Anterior cingulate cortex (tissue), 58 donors: Measurements from ENCODE around the gene TAS1R3.
A peak's percentile ranks its signal among the peaks of the same experiment; 100 is the strongest.

Experiments used
- DNase-seq, 58 donors: peaks; one replicate each; lab custom pipeline; 2025; lab: John Stamatoyannopoulos, UW

The TAS1R3 gene

DNA sequence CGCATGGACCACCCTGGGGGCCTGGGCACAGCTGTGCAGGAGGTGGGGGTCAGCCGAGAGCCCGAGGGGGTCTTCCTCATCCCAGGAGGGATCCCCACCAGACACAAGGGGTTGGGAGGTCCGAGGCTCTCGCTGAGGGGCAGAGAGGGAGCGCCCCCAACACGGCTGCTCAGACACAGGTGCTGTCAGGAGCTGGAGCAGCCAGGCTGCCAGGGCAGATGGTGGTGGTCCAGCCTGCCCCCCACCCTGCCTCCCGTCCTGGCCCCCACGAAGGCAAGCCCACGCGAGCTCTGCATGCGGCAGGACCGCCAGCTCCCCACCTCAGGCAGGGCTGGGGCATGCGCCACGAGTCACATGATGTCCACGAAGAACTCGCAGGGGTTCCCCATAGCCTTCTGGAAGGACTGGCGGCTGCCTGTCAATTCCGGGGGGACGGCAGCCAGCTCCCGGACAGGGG lies 4.7 kb downstream of the TAS1R3 start:
- DNase-seq: no peak

DNA sequence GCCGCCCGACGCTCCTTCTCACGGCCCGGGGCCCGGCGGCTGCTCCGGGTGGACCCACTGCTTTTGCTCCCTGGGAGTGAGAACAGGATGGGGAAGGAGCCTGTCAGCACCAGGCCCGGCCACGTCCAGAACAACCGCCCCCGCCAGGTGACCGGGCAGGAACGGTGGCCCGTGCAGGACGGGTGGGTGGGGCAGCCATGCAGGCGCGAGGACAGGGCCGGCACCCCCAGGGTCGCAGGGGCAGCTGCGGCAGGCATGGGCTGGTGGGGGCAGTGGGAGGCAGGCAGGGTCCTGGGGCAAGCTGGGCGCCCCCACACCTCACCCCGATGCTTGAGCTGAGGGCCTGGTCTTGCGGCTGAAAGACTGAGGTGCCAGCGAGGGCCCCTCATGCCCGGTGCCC lies 5.4 kb downstream of the TAS1R3 start:
- no peak for DNase-seq

DNA sequence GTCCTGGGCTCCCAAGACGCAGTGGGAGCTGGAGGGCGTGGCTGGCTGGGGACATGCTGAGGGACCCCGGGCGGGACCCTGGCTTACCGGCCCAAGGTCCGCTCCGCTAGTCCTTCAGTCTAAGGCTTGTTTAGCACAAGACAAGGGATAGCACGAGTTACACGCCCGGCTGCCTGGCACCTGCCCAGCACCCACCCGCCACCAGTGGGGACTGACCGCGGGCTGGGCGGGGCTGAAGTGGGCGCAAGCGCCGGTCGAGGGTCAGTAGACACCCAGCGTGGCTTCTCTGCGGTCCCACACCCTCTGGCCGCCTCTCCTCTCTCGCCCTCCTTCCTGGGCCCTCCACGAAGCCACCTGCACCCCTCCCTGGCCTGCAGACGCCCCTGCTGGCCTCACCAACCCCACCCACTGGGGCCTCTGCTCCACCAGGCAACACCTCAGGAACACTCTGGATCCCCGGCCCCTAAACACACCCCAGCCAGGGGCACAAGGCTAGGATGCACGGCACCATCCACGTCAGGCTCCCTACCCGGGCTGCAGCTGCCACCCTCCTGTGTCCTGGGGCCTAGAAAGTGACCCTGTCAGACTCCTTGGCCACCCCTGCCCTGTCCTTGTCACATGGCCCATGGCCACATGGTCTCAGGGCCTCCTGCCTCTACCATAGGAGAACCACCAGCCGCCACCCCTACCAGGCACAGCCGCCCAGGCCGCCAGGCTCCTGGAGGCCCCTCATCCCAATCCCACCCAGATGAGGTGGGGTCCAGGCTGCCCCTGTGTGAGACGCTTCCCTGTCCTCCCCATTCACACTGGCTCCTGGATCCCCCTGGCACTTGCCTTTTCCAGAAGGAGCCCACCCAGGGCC lies 6.1 kb downstream of the TAS1R3 start:
- no peak for DNase-seq

DNA sequence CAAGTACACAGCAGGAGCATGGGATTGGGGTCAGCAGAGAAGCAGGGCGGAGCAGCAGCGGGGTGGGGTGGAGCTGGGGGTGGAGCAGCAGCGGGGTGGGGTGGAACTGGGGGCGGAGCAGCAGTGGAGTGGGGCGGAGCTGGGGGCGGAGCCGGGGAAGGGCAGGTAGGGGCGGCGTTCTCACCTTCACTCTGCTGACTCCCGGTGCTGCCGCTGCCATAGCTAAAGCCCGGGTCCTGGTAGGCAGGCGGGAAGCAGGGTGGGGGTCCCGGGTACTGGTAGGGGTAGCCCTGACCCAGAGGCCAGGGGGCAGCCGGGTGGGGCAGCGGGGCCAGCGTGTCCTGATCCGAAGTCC lies 6.7 kb downstream of the TAS1R3 start:
- DNase-seq: no peak

DNA sequence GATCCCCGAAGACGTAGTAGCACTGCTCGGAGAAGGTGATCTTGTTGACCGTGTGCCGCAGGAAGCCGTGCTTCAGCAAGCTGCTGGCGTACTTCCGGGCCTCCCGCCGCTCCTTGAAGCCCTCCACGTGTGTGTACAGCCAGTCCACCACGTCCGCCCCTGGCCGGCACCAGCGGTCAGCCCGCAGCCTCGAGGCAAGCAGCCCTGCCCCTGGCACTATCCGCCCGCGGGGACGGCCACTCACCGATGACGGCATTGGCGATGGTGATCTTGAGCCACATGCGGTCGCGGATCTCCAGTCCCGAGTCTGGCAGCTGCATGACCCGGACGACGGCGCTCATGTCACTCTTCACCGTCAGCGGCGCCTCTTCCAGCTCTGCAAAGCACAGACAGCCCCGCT lies 7.2 kb downstream of the TAS1R3 start:
- no peak for DNase-seq

DNA sequence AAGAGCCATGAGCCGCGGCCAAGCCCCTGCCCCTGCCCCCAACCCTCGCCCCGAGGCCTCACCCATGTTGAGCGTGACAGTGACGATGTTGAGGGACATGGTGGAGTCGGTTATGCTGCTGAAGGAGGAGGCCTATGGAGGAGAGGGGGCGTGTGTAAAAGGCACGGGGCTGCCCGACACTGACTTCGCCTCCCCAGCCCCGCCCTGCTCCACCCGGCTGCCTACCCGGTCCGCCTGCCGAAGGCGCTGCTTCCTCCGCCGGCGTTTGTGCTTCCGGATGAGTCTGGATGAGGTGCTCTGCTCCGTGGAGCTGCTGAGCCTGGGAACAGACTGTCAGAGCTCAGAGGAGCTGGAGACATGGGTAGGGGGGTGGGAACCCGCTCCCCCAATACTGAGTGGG lies 9.1 kb downstream of the TAS1R3 start:
- DNase-seq: peak in 1 of 58 donors; percentile 26

DNA sequence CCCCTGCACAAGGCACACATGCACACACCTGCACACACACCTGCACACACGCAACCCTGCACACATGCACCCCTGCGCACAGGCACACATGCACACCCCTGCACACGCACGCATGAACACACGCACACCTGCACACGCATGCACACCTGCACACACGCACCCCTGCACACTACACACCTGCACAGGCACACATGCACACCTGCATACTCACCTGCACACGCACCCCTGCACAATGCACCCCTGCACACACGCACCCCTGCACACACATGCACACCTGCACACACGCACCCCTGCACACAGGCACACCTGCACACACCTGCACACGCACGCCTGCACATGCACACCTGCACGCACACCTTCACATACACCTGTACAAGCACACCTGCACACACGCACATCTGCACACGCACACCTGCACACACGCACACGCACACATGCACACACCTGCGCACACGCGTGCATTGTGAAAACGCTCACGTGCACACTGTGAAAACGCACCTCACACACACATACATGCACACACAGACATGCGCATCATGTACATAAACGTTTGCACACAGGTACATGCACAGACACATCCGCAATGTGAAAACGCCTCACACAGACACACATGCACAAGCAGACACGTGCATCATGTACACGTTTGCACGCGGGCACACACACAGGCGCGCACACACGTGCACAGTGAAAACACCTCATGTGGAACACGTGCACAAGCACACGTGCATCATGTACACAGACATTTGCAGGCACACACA lies 9.9 kb downstream of the TAS1R3 start:
- DNase-seq: no peak

DNA sequence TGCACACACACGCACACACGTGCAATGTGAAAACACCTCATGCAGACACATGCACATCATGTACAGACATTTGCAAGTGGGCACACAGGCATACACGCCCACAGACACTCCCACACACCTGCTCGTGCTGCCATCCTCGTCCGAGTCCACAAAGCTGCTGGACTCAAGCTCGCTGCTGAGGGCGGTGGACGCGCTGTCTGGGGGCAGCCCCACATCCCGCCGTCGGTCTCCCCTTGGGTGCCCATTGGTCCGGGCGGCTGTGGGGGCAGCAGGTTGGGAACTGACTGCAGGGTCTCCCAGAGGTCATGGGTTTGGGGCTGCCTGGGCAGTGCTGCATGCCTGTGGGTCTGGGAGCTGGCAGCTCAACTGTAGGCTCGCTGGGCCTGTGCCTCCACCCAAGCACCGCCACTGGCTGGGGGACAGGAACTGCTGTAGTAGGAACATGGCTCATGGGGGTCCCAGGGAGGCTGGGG lies 10.5 kb downstream of the TAS1R3 start:
- no peak for DNase-seq

DNA sequence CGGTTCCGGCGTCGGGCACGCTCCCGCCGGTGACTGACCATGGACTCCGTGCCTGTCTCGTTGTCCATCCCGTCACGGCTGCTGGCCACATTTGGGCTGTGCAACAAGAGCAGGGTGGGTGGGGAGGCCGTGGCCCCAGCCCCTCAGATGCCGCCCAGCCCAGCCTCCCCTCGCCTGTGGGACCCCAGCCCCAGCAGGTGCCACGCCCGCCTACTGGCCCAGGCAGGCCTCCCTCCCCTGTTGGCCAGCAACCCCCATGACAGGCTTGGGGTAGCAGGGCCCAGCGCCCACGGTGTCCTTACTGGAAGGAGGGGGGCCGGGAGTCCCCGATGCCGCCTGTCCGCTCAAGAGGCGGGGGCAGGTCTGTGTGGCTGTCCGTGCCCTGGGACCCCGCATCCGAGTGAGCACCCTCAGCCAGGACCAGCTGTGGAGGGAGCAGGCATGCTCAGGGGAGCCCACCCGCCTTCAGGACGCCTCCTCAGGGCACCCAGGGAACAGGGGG lies 11.0 kb downstream of the TAS1R3 start:
- DNase-seq: no peak

DNA sequence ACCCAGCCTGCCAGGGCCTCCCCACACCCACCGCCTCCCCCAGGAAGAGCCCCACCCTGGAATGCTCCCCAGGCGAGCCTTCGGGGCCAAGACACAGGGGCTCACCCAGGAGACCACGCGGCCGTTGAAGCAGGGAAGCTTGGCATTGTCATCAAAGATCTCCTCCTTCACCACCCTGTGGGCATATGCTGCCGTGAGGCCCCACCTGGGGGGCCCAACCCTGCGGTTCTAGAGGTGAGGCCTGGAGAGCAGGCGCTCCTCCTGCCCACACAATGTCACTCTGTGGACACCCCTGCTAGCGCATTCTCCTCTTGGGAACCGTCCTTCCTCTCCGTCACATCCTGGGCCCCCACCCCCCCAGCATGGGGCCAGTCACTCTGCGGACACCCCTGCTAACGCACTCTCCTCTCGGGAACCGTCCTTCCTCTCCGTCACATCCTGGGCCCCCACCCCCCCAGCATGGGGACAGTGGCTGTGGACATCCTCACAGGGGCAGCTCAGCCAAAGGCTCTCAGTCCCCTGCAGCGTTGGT lies 11.6 kb downstream of the TAS1R3 start:
- no peak for DNase-seq

DNA sequence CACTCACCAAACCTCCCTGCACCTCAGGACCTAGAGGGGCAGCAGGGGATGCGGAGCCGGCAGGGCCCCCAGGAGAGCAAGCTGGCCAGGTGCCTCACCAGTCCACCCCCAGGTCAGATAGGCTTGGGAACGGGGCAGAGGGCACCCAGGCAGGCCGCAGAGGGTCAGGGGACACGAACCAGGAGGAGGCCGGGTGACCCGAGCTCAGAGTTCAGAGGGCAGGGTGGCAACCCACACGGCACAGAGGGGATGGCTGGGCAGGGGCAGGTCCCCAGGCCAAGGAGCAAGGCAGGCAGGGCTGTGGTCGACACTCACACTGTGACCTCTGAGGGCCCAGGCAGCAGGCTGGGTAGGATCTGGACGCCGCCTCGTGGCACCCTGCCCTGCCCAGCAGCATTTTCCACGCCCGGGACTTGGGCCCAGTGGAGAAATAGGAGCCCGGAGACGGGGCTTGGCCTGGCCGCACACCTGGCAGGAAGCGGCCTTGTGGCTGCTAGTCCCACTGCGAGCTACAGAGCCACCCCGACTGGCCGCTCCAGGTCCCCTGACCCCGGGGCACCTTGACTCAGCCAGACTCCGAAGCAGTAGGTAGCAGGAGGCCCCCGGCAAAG lies 12.8 kb downstream of the TAS1R3 start:
- no peak for DNase-seq

DNA sequence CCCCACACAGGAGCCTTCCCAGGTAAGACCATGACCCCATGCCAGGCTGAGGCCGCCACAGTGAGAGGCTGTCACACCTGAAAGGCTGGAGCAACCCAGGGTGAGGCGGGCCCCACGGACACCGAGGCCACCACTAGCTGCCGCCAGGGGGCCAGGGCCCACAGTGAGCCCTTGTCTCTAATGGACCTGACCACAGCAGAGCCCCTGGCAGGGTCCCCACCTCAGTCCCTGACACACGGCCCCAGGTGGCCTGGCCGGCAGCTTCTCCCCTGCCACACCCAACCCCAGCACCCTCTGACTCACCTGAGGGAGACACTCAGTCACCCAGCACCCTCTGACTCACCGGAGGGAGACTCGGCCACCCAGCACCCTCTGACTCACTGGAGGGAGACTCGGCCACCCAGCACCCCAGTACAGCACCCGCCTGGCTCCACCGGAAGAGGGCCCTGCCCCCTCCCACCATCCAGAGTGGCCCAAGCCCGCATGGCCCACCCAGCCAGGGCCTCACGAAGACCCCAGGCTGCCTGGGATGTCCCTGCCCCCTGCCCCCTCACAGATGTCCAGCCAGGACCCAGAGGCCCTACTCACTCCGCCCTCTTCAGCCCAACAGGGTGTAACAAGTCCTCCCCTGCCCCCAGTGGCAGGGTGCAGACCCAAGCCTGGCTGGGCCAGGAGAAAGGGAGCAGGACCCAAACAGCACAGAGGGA lies 13.7 kb downstream of the TAS1R3 start:
- DNase-seq: no peak

DNA sequence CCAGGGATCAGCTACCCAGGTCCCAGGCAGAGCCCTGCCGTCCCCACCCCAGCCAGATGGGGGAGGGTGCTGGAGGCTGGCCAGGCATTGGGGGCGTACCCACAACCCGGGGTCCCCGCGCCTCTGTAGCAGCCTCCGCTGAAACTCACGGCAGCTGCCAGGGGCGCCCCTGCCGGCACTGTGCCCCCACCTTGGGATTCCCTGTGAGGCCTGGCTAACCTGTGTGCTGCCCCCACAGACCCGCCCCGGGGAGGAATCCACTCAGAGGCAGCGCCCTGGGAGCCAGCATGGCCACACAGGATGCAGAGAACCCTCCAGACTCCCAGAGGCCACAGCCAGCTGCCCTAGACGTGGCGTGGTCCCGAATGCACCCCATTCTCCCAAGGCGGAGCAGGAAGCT lies 14.3 kb downstream of the TAS1R3 start:
- DNase-seq: no peak

DNA sequence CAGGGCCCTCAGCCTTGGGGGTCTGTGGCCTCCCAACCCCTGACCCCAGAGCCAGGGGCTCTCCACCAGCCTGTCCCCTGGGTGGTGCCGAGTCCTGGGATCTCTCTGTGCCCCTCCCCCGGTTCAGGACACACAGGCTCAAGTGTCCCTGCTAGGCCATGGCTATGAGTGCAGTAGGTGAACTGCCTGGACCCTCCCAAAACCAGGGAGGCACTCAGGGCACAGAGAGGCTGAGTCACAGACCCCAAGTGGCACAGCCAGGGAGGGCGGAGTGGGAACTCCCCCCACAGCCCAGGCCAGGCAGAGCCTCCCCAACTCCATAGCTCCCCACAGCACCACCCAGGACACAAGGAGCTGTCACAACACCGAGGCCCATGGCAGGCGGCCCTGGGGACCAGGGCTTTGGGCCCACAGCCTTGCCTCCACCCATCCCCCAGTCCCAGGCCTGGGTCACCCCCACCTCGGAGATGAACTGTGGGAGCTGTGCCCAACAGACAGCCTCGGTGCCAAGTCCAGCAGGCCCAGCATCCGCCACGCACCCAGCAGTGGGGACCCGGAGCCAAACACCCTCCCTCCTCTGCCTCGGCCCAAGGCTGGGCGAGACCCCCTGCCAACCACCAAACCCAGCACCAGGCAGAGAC lies 14.9 kb downstream of the TAS1R3 start:
- peak in 4 of 58 donors; percentile 22 to 30 (median 26) for DNase-seq

DNA sequence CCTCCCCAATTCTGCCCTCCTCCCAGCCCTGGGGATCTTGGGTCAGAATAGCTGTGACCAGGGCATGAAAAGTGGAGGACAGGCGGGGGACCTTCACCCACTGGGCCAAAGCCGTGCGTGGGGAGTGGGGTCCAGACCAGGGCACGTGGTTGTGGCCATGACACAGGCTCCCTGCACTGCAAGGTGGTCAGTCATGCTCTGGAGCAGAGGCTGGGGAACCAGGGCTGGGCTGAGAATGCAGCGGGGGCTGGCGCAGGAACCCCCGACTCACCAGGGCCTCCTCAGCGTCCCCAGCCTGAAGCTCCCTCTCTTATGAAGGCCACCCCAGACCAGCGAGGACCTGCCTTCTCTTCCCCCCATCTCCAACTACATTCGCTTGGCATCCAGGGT lies 15.4 kb downstream of the TAS1R3 start:
- DNase-seq: no peak

DNA sequence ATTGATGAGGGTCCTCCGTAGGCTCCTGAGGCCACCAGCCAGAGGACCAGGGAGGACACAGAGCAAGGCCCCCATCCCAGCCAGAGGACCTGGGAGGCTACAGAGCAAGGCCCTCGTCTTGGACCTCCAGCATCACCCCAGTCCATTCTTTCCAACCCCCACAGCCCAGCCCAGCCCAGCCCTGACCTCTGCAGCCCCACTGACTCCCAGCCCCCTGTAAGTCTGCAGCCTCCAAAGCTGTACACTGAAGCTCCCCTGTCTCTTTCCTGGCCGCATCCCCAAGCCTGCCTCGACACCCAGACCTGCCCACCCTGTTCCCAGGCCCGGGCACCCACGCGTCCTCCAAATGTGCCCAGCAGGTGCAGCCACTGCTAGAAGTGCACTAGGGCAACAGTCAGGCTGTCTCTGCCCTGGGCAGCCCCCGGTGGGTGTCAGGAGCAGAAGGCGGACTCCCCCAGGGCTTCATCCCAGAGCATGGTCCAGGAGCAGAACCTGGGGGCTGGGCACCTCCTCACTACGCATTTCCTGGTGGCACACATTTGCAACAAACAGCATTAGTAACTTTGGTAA lies 16.0 kb downstream of the TAS1R3 start:
- DNase-seq: no peak

DNA sequence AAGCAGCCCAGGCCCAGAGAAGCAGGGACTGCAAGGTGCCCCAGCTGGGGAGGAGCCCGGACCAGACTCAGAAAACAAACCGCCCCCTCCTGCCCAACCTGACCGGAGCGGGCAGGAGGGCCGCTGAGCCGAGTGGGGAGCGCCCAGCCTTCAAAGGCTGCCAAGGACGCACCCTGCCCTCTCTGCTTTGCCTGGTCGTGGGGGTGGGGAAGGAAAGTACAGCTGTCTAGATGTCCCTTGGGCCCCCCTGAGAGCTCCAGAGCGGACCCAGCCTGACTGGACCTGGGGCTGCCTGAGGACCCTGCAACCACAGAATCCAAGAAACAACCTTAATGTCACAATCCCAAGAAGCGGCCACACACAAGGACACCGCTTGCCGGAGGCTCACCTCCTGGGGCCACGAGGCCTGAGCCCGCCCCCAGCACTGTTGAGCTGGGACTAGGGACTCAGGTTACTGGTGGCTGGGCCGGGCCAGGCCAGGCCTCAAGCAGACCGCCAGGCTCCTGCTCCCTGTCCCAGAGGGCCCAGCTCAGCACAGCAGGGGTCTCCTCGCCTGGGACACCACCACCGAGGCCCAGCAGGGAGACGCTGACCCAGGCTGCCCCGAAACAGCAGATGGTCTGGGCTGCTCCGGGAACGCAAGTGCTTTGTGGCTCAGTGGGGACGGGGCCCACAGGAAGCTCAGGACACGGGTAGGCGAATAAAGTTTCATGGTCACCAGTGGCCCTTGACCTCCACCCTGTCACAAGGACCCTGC lies 16.8 kb downstream of the TAS1R3 start:
- no peak for DNase-seq

DNA sequence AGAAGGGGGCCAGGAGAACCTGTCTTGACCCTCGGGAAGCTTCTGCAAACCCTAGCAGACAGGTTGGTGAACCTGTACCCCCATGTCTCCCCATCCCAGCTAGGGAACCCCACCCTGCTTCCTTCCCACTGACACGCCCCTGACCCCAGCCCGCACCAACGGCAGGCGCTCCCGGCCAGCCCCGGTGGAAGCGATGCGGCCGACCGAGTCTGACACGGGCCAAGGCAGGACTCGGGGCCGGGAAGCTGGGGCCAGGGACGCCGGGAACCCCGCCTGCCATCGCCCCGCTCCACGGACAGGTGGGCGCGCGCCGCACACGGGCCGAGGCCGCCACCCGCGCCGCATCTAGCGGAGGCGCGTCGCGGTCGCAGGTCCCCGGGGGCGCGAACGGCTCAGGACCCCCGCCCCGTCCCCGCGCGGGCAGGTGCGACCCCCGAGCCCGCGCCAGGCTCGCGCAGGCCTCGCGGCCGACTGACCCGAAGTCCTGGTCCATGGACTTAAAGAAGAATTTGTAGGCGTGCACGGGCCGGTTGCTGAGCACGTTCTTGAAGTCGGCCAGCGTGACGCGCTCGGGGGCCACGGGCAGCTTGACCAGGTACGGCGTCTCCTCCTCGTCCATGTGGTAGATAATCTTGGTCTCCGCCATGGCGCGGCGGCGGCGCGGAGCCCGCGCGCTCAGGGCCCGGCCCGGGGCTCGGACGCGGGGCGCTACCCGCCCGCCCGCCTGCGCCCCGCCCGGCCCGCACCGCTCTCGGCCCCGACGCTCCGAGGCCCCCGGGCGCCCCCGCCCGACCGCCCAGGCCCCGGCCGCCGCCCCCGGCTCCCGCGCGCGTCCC lies 17.6 kb downstream of the TAS1R3 start:
- peak in 1 of 58 donors; percentile 17 for DNase-seq
